ENCODE measurements around the gene OR11H6.

The OR11H6 gene

GRCh38 chr14:20274062-20274461, 50.6 kb downstream of the OR11H6 start:
- no peak for DNase-seq
